GM21447 (cell line): ENCODE data around the gene NDUFS7.

ENCODE experiments used
- ATAC-seq: cut with Tn5 transposase; IDR thresholded peaks from one replicate; pipeline ENCODE4 v1.9.1; 2021; ENCODE audit not compliant: unreplicated experiment

The NDUFS7 gene

DNA sequence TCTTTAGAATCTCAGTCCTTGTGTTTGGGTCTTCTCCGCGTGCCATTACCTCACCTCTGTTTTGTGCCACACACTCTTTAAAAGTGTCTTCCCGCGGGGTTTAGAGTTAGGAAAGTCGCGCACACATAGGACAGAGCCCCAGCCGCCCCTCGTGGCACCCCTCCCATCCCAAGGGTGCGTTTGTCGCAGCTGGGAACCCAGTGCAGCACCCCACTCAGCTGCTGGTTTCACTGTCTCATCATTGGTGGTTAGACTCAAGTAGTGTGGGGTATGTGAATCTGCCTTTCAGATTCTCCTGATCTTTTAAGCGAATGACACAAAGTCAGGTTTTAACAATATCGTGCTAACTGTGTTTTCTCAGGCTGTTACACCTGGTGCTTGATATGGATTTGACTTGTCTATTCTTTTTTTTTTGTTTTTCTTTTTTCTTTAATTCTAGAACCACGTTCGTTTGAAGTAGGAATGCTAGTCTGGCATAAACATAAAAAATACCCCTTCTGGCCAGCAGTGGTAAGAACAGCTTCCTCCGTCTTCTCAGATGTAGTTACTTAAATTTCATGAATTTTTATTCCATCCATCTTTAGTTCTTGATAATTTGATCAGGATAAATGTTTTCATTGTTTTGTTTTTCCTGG is 19.5 kb upstream of the NDUFS7 start:
- ATAC-seq: no peak

DNA sequence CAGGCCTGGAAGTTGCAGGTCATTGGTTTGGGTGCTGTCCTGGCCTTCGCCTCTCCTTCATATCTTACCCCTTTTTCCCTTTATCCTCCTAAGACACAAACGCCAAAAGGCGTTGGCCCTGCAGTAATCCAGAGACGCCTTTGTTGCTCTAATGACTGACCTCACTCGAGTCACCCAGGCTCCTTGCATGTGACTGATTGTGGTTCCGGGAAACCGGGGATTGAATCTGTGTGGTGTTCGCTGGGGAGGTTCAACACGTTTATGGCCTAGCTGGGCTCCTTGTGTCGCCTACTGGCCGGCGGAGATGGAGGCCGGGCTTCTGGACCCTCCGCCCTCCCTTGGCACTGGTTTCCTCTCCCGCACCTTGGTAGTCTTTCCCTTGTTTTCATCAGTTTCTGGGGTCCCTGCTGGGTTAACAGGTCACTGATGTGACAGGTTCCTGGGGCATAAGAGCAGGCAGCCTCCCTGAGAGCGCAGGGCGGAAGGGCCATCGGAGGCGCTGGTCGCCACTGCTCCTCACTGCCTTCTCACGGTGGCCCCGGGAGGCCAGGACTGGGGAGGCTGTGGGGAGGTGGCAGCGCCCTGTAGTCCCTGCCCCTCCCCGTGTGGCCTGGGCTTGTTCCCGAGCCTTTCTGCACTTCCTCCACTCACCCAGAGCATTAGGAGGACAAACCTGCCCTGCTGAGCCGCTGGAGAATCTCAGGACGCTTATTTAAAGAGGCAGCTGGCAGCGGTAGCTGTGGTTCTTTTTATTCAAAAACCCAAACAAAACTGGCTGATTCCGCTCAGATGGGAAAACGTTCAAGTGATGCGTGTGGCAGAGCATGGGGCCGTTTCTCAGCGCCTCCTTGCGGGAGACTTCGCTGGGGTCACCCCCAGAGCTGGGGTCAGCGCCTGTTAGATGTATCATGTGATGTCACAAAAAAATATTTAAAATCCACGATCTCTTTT is 18.1 kb upstream of the NDUFS7 start:
- no peak for ATAC-seq

DNA sequence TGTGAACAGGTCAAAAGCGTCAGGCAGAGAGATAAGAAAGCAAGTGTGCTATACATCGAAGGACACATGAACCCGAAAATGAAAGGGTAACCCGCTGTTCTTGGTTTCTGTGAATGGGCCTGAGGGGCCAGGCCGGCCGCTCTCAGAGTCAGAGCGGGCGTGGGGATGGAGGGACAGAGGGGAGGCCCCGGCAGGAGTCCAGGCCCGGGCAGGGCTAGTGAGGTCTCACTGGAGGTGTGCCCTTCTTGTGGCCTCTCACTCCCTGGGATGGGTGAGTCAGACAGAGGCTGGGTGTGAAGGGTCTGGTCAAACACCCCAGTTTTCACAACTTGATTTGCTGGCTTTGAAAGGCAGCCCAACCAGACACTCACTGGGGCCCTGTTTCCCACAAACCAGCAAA is 17.4 kb upstream of the NDUFS7 start:
- ATAC-seq: no peak

DNA sequence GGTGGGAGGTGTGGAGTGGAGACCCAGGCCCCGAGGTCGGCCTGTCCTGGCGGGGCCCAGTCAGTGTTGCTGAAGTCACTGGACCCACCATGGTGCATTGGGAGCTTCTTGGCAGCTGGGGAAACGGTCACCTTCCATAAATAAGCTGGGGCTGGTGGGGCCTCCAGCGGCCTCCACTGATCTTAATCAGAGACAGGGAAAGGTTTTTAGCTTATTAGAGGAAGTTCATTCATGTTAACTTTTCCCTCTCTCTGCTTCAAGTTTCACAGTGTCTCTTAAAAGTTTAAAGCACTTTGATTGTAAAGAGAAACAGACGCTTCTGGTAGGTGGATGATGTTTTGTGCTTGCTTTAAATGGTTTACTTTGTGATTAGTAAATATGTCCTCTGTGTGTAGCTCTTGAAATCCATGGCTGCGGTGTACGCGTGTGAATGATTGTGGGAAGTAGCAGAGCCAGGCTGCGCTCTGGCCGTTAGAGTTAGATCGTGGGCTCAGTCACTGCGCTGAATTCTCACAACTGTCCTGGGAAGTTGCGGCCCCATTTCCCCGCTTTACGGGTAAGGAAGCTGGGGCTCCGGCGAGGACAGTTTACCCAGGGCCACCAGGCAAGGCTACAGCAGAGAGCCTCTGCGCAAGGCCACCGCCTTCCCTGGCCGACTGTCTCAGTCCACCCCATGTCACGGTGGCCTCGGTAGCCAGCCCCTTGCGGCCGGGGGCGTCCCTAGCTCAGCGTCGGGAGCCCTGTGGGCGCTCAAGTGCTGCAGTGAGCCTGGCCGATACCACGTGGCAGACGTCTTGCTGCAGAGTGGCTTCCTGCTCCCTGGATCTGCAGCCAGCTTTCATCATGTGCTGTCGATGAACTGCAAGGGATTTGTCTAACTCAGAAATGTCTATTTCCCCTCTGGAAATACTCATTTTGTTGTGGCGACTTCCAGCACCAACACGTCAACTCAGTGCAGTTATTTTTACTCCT is 16.5 kb upstream of the NDUFS7 start:
- no peak for ATAC-seq

DNA sequence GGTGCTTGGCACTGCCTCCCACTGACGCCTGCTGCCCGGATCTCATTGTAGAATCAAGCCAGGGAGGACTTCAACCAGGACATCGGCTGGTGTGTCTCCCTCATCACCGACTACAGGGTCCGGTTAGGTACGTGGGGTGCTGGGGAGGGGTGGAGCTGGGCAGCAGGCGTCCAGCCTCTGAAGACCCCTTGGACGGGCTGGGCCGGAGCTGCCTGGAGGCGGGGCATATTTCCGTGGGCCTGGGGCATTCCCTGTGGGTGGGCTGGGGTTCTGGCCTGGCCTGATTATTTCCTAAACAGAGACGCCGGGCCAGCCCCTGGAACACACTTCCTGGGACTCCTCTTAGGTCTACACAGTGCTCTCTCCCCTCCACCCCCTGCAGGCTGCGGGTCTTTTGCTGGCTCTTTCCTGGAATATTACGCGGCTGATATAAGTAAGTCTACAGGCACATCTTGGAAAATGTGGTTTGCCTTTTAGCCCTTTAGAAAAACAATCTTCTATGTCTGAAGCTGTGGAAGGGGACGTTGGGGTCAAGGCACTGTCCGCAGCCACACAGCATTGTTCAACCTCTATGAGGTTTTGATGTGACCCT is 14.4 kb upstream of the NDUFS7 start:
- ATAC-seq: no peak

DNA sequence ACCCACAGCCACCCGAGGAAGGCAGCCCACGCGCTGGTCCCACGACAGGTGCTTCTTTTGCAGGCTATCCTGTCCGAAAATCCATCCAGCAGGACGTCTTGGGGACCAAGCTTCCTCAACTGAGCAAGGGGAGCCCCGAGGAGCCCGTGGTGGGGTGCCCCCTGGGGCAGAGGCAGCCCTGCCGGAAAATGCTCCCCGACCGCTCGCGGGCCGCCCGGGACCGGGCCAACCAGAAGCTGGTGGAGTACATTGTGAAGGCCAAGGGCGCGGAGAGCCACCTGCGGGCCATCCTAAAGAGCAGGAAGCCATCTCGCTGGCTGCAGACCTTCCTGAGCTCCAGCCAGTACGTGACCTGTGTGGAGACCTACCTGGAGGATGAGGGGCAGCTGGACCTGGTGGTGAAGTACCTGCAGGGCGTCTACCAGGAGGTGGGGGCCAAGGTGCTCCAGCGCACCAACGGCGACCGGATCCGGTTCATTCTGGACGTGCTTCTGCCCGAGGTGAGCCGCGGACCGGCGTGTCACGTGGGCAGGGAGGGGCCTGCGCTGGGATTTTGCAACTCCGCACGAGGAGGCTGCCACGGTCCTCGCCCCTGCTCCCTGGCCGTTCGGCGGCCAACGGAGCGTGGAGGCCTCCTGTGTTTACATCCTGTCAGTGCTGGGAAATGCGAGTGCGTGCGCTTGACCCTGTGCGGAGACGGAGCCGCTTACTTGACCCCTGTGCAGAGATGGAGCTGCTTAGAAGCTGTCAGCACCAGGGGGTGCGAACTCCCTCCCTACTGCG is 12.9 kb upstream of the NDUFS7 start:
- ATAC-seq: no peak

DNA sequence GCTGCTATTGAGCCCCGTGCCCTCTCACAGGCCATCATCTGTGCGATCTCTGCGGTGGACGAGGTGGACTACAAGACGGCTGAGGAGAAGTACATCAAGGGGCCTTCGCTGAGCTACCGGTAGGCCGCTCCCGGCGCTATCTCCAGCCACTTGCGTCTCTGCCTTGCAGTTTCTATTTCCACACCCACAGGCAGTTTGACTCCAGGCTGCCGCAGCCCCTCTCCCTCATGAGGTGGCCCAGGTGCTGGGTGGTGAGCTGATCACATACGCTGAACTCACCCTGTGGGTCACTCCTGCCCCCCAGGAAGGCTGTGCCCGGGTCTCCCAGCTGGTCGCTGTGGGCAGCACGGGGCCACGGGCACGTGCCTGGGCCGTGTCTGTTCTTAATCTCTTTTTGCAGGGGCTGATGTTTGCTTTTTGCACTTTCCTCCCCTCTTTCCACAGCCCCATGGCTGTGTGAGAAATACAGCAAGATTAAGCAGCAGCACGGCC is 10.6 kb upstream of the NDUFS7 start:
- no peak for ATAC-seq

DNA sequence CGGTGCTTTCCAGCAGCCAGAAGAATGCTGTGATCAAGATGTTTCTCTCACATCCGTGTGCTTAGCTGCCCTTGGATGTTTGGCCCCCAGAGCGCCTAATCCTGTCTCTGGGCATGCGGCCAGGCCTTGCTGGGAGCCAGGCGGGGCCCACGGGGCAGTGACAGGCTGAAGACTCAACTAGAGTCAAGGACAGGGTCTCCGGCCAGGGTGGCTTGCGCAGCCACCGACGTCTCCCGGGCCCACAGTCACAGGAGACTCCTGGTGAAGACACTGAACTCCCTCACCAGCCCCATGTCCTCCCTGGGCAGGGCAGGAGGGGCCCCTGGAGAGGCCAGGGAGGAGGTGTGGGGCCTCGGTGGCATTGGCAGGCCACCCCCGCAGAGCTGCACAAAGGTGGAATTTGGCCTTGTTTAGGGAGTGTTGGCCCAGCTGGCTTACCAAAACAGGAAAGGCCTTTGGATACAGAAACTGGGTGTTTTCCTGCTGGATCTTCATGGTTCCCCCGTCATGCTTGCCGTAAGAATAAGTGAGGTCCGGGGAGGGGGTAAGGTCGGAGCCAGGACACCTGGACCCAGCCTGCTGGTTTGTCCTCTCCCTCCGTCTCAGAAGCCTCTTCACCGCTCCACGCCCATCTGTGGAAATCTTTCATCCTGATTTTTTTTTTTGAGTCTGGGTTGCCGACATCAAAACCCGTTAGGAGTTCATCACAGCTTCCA is 10.0 kb upstream of the NDUFS7 start:
- no peak for ATAC-seq

DNA sequence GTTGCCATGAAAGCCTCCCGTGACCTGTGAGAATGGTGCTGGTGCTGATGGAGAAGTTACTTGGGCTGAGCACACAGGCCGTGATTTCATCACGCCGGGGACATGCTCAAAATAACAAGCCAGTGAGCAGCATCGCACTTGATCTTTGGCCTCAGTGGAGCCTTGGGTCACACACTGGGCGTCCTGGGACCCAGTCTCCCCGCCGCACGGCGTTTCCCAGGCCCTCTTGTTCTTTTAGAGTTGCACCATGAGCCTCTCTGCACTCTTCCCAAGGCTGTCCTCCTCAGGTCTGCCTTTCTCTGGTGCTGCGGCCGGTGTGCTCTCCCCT is 9.5 kb upstream of the NDUFS7 start:
- no peak for ATAC-seq

DNA sequence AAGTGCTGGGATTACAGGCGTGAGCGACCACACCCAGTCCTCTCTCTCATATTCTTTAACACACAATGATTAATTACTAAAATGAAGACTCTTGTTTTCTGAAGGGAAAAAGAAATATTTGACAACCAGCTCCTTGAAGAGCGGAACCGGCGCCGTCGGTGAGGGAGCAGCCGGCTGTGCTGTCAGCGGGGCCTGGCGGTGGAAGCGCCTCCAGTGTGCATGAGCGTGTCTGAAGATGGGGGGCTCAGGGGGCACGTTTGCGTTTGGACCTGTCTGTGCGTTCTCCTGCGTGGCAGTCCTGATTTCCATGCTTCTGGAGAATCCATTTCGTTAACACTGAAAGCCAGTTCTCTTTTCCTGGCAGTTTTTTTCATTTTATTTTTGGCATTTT is 7.3 kb upstream of the NDUFS7 start:
- ATAC-seq: no peak

DNA sequence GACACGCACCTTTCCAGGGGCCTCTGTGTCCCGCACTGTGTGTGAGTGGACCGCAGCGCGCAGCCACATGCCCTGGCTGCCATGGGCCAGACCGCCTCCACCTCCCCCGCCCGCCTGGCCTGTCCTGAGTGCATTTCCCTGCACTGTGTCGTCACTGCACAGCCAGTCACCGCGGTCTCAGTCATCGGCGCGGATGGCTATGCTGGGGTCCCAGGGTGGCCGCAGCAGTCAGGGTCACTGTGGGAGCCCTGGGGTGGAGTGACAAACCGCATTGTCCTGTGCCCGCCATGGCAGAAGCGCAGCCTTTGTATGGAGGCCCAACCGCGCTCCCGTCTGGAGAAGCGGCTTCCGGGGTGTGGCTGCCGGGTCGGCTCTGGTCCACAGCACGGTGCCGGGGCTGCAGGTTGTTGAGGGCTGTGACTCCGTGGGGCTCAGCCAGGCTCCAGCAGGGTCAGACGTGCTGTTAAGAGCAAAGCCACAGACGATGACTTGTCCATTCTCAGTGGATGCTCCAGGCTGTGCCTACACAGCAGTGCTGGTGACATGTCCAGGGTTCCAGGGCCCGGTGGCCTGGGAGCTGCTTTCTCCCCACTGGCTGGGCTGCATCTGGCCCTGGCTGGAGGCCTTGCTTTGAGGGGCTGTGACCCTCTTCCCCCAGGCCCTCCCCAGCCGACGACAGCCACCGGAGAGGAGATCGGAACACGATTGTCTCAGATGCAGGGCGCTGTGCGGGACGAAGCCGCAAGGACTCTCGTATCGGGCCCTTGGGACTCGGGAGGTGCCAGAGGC is 6.3 kb upstream of the NDUFS7 start:
- no peak for ATAC-seq

DNA sequence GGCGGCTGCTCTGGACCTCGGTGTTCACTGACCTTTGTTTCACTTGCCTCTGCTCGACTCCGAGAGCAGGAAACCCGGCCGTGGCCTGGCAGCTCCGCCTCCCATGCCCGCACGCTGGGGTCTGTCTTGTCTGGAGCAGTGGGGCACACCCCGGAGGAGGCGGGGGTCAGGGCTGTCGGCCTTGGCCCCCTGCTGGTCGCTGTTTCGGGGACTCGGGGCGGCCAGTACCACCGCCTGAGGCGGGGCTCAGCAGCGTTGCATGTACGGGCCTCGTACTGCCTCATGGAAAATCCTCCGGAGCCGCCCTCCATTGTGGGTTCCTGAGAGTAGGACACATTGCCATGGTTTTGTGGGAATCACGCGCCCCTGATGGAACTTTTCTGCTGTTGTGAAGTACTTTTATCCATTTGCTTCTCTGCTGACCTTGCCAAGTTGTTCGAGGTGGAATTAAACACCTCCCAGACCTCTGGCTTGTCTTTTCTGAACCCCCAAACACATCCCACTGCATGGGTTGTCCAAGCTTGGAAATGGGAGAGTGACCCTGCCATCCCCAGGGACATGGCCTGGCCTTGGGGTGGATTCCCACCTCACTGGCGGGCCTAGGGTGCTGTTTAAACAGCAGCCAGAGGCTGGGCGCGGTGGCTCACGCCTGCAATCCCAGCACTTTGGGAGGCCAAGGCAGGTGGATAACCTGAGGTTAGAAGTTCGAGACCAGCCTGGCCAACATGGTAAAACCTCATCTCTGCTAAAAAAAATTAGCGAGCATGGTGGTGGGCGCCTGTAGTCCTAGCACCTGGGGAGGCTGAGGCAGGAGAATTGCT is 5.5 kb upstream of the NDUFS7 start:
- ATAC-seq: no peak

DNA sequence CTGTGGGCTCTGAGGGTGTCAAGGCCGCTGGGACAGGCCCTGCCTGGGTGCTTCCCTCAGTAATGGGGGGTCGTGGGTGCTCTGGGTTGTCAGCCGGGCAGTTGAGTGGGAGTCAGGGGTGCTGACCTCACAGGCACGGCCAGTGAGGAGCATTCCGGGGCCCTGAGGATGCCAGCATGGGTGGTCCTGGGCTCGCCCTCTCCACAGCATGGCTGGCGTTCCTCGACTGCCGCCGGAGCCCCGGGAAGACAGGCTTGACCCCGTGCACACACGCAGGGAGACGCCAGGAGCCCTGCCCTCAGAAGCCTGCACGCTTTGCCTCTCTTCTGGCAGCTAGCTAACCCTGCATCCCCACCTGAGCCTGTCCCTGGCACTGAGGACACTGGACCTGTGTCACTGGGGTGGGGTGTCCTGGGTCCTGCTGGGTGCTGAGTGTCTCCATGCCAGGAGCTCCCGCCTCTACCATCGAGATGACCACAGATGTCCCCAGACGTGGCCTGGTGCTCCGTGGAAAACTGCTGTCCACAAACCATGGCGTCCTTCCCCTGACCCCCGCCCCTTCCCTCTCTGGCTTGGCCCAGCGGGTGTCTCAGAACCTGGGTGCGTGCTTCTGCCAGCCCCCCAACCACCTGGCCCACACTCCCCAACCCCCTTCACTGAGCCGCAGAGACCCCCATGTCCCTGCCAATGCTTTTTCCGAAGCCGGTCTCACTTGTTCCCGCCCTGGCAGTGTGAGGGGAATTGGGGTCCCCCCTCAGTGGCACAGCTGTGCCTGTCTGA is 4.4 kb upstream of the NDUFS7 start:
- no peak for ATAC-seq

DNA sequence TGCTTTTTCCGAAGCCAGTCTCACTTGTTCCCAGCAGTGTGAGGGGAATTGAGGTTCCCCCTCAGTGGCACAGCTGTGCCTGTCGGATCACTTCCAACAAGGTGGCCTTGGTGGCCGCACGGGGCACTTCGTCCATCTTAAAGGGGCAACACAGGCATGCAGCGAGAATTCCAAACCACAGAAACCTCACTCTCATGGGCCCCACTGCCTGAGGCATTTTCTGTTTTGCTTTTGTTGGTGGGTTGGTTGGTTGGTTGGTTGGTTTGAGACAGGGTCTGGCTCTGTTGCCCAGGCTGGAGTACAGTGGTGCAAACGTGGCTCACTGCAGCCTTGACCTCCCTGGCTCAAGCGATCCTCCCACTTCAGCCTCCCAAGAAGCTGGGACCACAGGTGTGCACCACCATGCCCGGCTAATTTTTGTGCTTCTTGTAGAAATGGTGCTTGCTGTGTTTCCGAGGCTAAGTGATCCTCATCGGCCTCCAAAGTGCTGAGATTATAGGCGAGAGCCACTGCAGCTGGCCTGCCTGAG is 3.7 kb upstream of the NDUFS7 start:
- no peak for ATAC-seq

DNA sequence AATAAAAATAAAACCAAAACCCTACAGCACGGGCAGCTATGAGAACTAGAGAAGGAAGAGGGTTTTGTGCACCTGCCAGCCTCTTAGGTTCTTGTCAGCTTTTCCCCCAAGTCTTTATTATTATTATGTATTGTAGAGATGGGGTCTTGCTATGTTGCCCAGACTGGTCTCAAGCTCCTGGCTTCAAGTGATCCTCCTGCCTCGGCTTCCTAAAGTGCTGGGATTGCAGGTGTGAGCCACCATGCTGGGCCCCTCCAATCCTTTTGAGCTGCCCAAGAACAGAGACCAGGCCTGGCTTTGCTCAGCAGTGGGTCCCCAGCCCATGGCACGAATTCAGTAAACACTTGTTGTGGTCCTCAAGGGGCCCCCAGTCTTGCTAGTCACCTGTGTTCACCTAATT is 1.5 kb upstream of the NDUFS7 start:
- no peak for ATAC-seq

DNA sequence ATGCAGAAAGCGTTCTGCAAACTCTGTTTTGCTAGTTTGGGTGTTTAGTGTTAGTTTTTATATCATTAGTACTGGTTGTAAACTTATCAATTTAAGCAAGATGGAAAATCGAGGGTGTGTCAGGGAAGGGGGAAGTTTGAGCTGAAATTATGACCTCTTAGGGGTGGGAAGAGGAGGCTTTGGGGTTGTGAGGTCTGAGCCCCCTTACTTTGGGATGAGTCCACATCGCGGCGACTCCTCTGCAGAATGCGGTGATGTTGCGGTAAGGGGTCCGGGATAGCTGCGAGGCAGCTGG is 743 bp upstream of the NDUFS7 start:
- ATAC-seq: peak; percentile 1

DNA sequence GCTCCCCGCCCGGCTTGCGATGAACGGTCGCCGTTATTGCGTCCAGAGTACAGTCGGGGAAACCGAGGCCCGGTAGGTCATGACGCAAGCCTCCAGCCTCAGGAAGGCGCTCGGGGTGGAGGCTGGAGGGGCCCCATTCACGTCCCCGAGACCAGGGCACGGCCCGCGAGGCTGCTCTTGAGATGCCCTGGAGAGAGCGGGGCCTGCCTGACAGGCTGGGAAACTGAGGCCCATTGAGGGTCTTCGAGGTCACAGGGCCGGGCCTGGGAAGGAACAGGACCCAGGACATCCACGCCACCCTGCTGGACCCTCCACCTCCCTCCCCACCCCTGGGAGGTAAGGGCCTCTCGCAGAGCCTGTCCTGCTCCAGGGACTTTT is 367 bp downstream of the NDUFS7 start:
- ATAC-seq: peak; percentile 11
